GM18502 (cell line): ENCODE results near the gene DMAC2L.

Experiments used
- ATAC-seq: cut with Tn5 transposase; IDR thresholded peaks from one replicate; pipeline ENCODE4 v1.9.1; 2021; ENCODE audit warnings: mild to moderate bottlenecking; ENCODE audit not compliant: unreplicated experiment, poor library complexity

DMAC2L gene

GRCh38 chr14:50321009-50321660 lies 9.0 kb downstream of the DMAC2L start:
- peak; percentile 91 for ATAC-seq

GRCh38 chr14:50331596-50331995 lies 19.5 kb downstream of the DMAC2L start:
- ATAC-seq: no peak

- no peak for ATAC-seq
These were observed 20.9 kb downstream of the DMAC2L start for GRCh38 chr14:50333014-50333509.

- no peak for ATAC-seq
These were observed 22.1 kb downstream of the DMAC2L start for GRCh38 chr14:50334211-50334610.

- ATAC-seq: no peak
These were observed 23.3 kb downstream of the DMAC2L start for GRCh38 chr14:50335389-50335788.

GRCh38 chr14:50335989-50336824 lies 24.1 kb downstream of the DMAC2L start:
- no peak for ATAC-seq

GRCh38 chr14:50338587-50338986 lies 26.5 kb downstream of the DMAC2L start:
- no peak for ATAC-seq

- ATAC-seq: no peak
These were observed 27.2 kb downstream of the DMAC2L start for GRCh38 chr14:50339178-50339804.

GRCh38 chr14:50340045-50340444 lies 27.9 kb downstream of the DMAC2L start:
- ATAC-seq: no peak

- ATAC-seq: no peak
These were observed 28.8 kb downstream of the DMAC2L start for GRCh38 chr14:50340963-50341362.

GRCh38 chr14:50342221-50343078 lies 30.3 kb downstream of the DMAC2L start:
- ATAC-seq: peak; percentile 73

GRCh38 chr14:50343434-50343833 lies 31.3 kb downstream of the DMAC2L start:
- no peak for ATAC-seq

- peak; percentile 85 for ATAC-seq
These were observed 32.1 kb downstream of the DMAC2L start for GRCh38 chr14:50344116-50344775.

- ATAC-seq: no peak
These were observed 32.9 kb downstream of the DMAC2L start for GRCh38 chr14:50344876-50345563.

GRCh38 chr14:50345846-50346422 lies 33.8 kb downstream of the DMAC2L start:
- ATAC-seq: no peak

- ATAC-seq: no peak
These were observed 35.4 kb downstream of the DMAC2L start for GRCh38 chr14:50347521-50347920.

- no peak for ATAC-seq
These were observed 36.8 kb downstream of the DMAC2L start for GRCh38 chr14:50348933-50349332.

GRCh38 chr14:50350975-50351374 lies 38.9 kb downstream of the DMAC2L start:
- ATAC-seq: no peak

- no peak for ATAC-seq
These were observed 40.5 kb downstream of the DMAC2L start for GRCh38 chr14:50352584-50352983.
